Measurements from ENCODE around the gene HOXB2. TPM values are rescaled to one million over a fixed set of nuclear protein-coding genes. Genes with fewer than 3 reads are reported as not detected.
A peak's percentile ranks its signal among the peaks of the same experiment; 100 is the strongest.

HOXB2 gene
- total and polyA plus RNA-seq, 9 of the 15 experiments (the other 6 are each of a cell fraction or from before 2014, with no cell fraction given) = 2.1 to 97.7 (median 21.2) TPM

DNA sequence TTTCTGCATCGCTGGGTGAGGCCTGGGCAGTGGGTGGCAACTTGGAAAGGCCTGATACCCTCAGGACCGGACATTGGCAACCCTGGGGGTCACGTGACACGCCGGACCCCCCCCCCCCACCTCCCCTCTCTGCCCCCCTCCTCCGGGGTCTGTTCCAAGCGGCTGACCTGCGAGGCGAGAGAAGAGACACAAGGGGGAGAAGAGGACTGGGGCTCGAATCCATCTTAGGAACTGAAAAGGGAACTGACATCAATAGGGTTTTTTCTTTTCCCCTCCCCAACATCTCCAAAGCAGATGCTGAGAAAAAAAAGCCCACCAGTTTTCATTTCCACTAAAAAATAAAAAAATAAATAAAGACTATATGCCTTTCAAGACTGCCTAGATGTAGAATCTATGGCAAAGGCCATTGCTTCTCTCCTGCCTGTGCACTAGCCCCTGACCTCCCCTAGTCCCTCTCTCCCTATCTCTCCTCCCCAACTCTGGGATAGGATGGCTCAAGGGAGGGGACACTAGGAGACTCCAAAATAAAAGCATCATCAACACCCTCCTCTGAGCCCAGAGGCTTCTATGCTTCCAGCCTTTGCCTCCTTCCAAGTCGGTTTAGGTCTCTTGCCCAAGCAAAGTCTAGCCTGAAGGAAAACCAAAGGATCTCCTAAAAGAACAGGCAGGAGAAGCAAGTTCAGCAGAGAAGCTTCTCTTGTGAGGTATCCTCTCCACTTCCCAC, 7.7 kb upstream of the HOXB2 start (continued):
- TF ChIP-seq TEAD2 (tag; IDR thresholded peaks at IDR 0.05) = no peak
- TF ChIP-seq ZNF212 (CRISPR knock-in tag; IDR thresholded peaks at IDR 0.05) = no peak
- no peak for TF ChIP-seq TEAD4 (IDR thresholded peaks at IDR 0.05; ENCODE audit: low read length)
- TF ChIP-seq TEAD4 (CRISPR knock-in tag; IDR thresholded peaks at IDR 0.05; ENCODE audit: borderline replicate concordance) = no peak
- no peak for TF ChIP-seq SMARCA4 (IDR thresholded peaks at IDR 0.05)
- TF ChIP-seq VEZF1 (CRISPR knock-in tag; IDR thresholded peaks at IDR 0.05) = 0 out of 2 replicates have a peak, but pooled peaks have one; percentile 3

GRCh38 chr17:48551596-48552465, 6.9 kb upstream of the HOXB2 start:
- WGBS (ENCODE audit: insufficient coverage, low coverage, missing lambda C conversion rate) = 97% methylated on average over 28 of the region's 47 CpGs
- ChIA-PET POLR2A (interaction anchor here (0.5 to 1.0 kb wide), 4 partner anchors 10 to 36 kb away, joined by 3 read pairs; no protein-coding TSS in a partner anchor), CTCF (ENCODE audit: low intra/inter-chr PET ratio) (no interaction called here)
- in situ Hi-C loops (cut with MboI) (no loop called here), intact Hi-C loops (cut with micrococcal nuclease) (no loop called here)
- no peak for ATAC-seq
- H3K79me2 ChIP-seq (ENCODE audit: control insufficient read depth, insufficient read depth, low read length) = peaks cover 67% of the 10 kb centered on the region
- no peaks in the 10 kb centered on the region for H4K20me1 ChIP-seq (replicated peaks; ENCODE audit: control insufficient read depth, insufficient read depth, low read length)
- no TSS peak for BruUV-seq (replicated peaks)
- no peaks in the 10 kb centered on the region for H3K27me3 ChIP-seq (ENCODE audit: control insufficient read depth in 2 of 2, insufficient read depth in 2 of 2, low read length in 2 of 2)
- no peak for TF ChIP-seq ILK (tag; IDR thresholded peaks at IDR 0.05; ENCODE audit: borderline replicate concordance, low read depth)
- TF ChIP-seq RBM22 (IDR thresholded peaks at IDR 0.05; ENCODE audit: low read depth, low read length, poor library complexity, severe bottlenecking) = peak; percentile 27
- TF ChIP-seq VEZF1 (CRISPR knock-in tag; IDR thresholded peaks at IDR 0.05) = 0 out of 2 replicates have a peak, but pooled peaks have one; percentile 3
- peak; percentile 57 for TF ChIP-seq POLR2G (IDR thresholded peaks at IDR 0.05; ENCODE audit: low read depth, low read length)
- peak; percentile 50 for TF ChIP-seq RBFOX2 (IDR thresholded peaks at IDR 0.05; ENCODE audit: low read depth, low read length)
- no peak for TF ChIP-seq MIER1 (IDR thresholded peaks at IDR 0.05; ENCODE audit: low read depth)
- TF ChIP-seq NR2C1 (IDR thresholded peaks at IDR 0.05) = 0 out of 2 replicates have a peak, but pooled peaks have one; percentile 36
- no peak for TF ChIP-seq NR2C1 (tag; IDR thresholded peaks at IDR 0.05)
- no peak for TF ChIP-seq MTF1 (CRISPR knock-in tag; IDR thresholded peaks at IDR 0.05; ENCODE audit: borderline replicate concordance)
- peaks cover 59% of the 10 kb centered on the region; the same call in 2 of the 3 replicates for H3K36me3 ChIP-seq (ENCODE audit: control insufficient read depth, insufficient read depth, low read length)
- peaks cover 44 to 58% of the 10 kb centered on the region in 2 experiments for H3K4me1 ChIP-seq (replicated peaks in 1 of 2; ENCODE audit: control insufficient read depth in 2 of 2, insufficient read depth in 2 of 2, low read length in 2 of 2)
- no peaks in the 10 kb centered on the region for H3K9me3 ChIP-seq (replicated peaks; ENCODE audit: control insufficient read depth, insufficient read depth, low read depth, low read length)
- H3K27ac ChIP-seq (ENCODE audit: extremely low read depth, low read depth, low read length) = no peak overlapping the region
- no peak overlapping the region for H2AFZ ChIP-seq (ENCODE audit: low read depth, low read length)
- no peak for FAIRE-seq
- no peak overlapping the region for H3K4me2 ChIP-seq (ENCODE audit: insufficient read depth, low read length)
- no peak for DNase-seq (ENCODE audit: extremely low read depth in 1 of 4, low spot score in 3 of 4)
- no peak overlapping the region for H3K4me3 ChIP-seq
- no peaks in the 10 kb centered on the region for H3K9me1 ChIP-seq (ENCODE audit: control insufficient read depth, insufficient read depth, low read length)
- H3K9ac ChIP-seq (ENCODE audit: insufficient read depth in 1 of 2, low read depth in 2 of 2, low read length in 2 of 2) = no peak overlapping the region
